Embryonic facial prominence (tissue), 1 donor: ENCODE measurements around the gene SERPINB10.

Experiments used
- DNase-seq: peaks from one replicate; pipeline ENCODE4 v3.0.0-alpha.2; 2016; ENCODE audit errors: extremely low spot score

SERPINB10 gene

GRCh38 chr18:63947051-63947790 is 39.5 kb downstream of the SERPINB10 start:
- DNase-seq: no peak

- no peak for DNase-seq
Measured at GRCh38 chr18:63949068-63949737, 41.4 kb downstream of the SERPINB10 start, which contains the start of gene HMSD. Gene HMSD (plus strand): TSS chr18:63949301. CDS start chr18:63953456, 4,155 bp downstream.

GRCh38 chr18:63951302-63951705 is 43.5 kb downstream of the SERPINB10 start:
- DNase-seq: no peak

GRCh38 chr18:63953811-63954210 is 46.1 kb downstream of the SERPINB10 start:
- DNase-seq: no peak

GRCh38 chr18:63956755-63957154 is 49.0 kb downstream of the SERPINB10 start:
- no peak for DNase-seq

- DNase-seq: no peak
Measured at GRCh38 chr18:63960891-63961290, 53.1 kb downstream of the SERPINB10 start.

- no peak for DNase-seq
Measured at GRCh38 chr18:63961435-63961980, 53.8 kb downstream of the SERPINB10 start.

- no peak for DNase-seq
Measured at GRCh38 chr18:63962137-63962536, 54.4 kb downstream of the SERPINB10 start.

- no peak for DNase-seq
Measured at GRCh38 chr18:63963615-63964256, 56.0 kb downstream of the SERPINB10 start.

- DNase-seq: no peak
Measured at GRCh38 chr18:63964908-63965307, 57.1 kb downstream of the SERPINB10 start.

- DNase-seq: no peak
Measured at GRCh38 chr18:63965716-63966330, 58.1 kb downstream of the SERPINB10 start.

GRCh38 chr18:63969942-63970808 is 62.4 kb downstream of the SERPINB10 start, which contains the start of gene SERPINB8:
Gene SERPINB8 (plus strand): TSS chr18:63970081. CDS start chr18:63978309, 8,228 bp downstream.
- DNase-seq: peak; percentile 84

- DNase-seq: no peak
Measured at GRCh38 chr18:63970809-63971205, 63.0 kb downstream of the SERPINB10 start.

GRCh38 chr18:63971320-63972001 is 63.7 kb downstream of the SERPINB10 start:
- no peak for DNase-seq

- no peak for DNase-seq
Measured at GRCh38 chr18:63972002-63972376, 64.2 kb downstream of the SERPINB10 start.

- DNase-seq: no peak
Measured at GRCh38 chr18:63974991-63975390, 67.2 kb downstream of the SERPINB10 start.

GRCh38 chr18:63975628-63976027 is 67.9 kb downstream of the SERPINB10 start:
- DNase-seq: no peak

GRCh38 chr18:63977040-63977439 is 69.3 kb downstream of the SERPINB10 start:
- DNase-seq: no peak

GRCh38 chr18:63979409-63979920 is 71.7 kb downstream of the SERPINB10 start:
- DNase-seq: peak; percentile 36

- no peak for DNase-seq
Measured at GRCh38 chr18:63980027-63980426, 72.3 kb downstream of the SERPINB10 start.
